HUES48 (cell line): ENCODE results near the gene ECI1.

Source experiments
- H3K27ac ChIP-seq: one replicate; pipeline ENCODE4 v1.7.0; 2013; ENCODE audit warnings: low read depth, low read length, inconsistent platforms
- H3K27me3 ChIP-seq: 2 replicates; pipeline ENCODE4 v1.6.1; 2013; ENCODE audit warnings: mild to moderate bottlenecking, low read length; ENCODE audit not compliant: control insufficient read depth, insufficient read depth
- H3K36me3 ChIP-seq: 2 replicates; pipeline ENCODE4 v1.6.1; 2013; ENCODE audit warnings: low read length; ENCODE audit not compliant: control insufficient read depth, insufficient read depth
- H3K4me1 ChIP-seq: 2 replicates; pipeline ENCODE4 v1.6.1; 2013; ENCODE audit warnings: mild to moderate bottlenecking, low read length; ENCODE audit not compliant: control insufficient read depth, insufficient read depth
- H3K4me3 ChIP-seq: 2 replicates; pipeline ENCODE4 v1.5.1; 2013; ENCODE audit warnings: mild to moderate bottlenecking, low read depth, low read length
- H3K9ac ChIP-seq: 2 replicates; pipeline ENCODE4 v1.6.1; 2013; ENCODE audit warnings: mild to moderate bottlenecking, low read depth, low read length, moderate library complexity
- H3K9me3 ChIP-seq: 2 replicates; pipeline ENCODE4 v1.6.1; 2013; ENCODE audit warnings: low read length; ENCODE audit not compliant: control insufficient read depth, insufficient read depth

Gene ECI1

DNA sequence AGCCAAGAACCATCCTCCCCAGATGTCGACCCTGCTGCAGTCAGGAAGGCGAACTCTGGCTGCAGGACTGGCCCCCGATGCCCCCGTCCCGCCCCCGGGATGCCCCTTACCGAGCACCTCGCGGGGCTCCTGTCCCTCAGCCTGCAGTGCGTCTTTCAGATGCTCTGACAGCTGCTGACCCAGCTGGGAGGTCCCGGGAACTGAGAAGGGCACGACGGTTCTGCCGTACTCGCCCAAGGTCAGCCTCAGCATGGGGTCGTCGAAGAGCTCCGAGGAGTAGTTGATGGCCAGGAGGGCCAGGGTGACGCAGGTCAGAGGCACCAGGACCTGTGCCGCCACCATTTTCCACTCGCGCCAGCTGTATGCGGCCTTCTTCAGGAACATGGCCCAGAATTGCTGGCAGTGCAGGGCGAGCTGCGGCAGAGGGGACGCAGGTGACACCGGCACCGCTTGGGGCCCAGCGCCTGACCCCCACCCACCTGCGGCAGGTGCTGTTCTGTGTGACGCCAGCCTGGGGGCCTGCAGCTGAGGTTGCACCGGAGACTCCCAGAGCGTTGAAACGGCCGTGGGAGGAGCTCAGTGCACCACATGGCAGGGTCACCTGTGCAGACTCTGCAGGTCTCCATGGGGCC, 36.6 kb upstream of the ECI1 start:
- no peak overlapping the region for H3K27ac ChIP-seq
- H3K9ac ChIP-seq: no peak overlapping the region

GRCh38 chr16:2286550-2286949, 35.2 kb upstream of the ECI1 start:
- H3K36me3 ChIP-seq: no peaks in the 10 kb centered on the region
- H3K9ac ChIP-seq: no peak overlapping the region
- H3K4me1 ChIP-seq: no peaks in the 10 kb centered on the region
- H3K27ac ChIP-seq: no peak overlapping the region
- H3K27me3 ChIP-seq: no peaks in the 10 kb centered on the region
- no peaks in the 10 kb centered on the region for H3K9me3 ChIP-seq
- no peak overlapping the region for H3K4me3 ChIP-seq

More for the DNA sequence above, 36.6 kb upstream of the ECI1 start:
- Histone ChIP-seq H3K27me3 (no peaks in the 10 kb centered on the region), H3K4me1 (no peaks in the 10 kb centered on the region), H3K36me3 (no peaks in the 10 kb centered on the region), H3K4me3 (no peak overlapping the region), H3K9me3 (no peaks in the 10 kb centered on the region)

DNA sequence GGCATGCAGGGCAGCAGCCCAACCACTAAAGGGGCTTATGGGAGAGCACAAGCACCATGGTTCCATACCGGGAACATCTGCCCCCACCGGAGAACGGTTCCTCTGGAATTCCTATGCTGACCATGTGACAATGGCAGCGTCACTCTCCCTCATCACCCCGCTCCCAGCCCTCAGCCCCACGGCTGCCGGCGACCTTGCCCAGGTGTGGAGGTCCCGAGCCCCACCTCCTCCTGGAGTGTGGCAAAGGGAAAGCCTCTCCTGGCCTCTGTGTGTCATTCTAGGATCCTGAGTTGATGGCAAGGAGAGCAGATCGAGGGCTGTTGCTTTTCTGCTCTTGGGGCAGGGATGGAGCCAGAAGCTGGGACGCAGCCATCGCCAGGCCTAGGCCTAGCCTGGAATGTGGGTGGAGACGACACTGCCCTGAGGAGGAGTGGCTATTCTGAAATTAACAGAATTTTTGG, 34.4 kb upstream of the ECI1 start:
- Histone ChIP-seq H3K4me3 (no peak overlapping the region), H3K36me3 (no peaks in the 10 kb centered on the region), H3K9ac (no peak overlapping the region), H3K9me3 (no peaks in the 10 kb centered on the region), H3K27me3 (no peaks in the 10 kb centered on the region), H3K27ac (no peak overlapping the region), H3K4me1 (no peaks in the 10 kb centered on the region)

GRCh38 chr16:2284797-2285576, 33.6 kb upstream of the ECI1 start:
- no peaks in the 10 kb centered on the region for H3K36me3 ChIP-seq
- H3K27ac ChIP-seq: no peak overlapping the region
- no peak overlapping the region for H3K9ac ChIP-seq
- H3K4me3 ChIP-seq: no peak overlapping the region
- no peaks in the 10 kb centered on the region for H3K4me1 ChIP-seq
- no peaks in the 10 kb centered on the region for H3K27me3 ChIP-seq
- no peaks in the 10 kb centered on the region for H3K9me3 ChIP-seq

GRCh38 chr16:2284001-2284770, 32.8 kb upstream of the ECI1 start:
- Histone ChIP-seq H3K9me3 (no peaks in the 10 kb centered on the region), H3K4me1 (no peaks in the 10 kb centered on the region), H3K9ac (no peak overlapping the region), H3K4me3 (no peak overlapping the region), H3K27me3 (no peaks in the 10 kb centered on the region), H3K27ac (no peak overlapping the region), H3K36me3 (no peaks in the 10 kb centered on the region)

DNA sequence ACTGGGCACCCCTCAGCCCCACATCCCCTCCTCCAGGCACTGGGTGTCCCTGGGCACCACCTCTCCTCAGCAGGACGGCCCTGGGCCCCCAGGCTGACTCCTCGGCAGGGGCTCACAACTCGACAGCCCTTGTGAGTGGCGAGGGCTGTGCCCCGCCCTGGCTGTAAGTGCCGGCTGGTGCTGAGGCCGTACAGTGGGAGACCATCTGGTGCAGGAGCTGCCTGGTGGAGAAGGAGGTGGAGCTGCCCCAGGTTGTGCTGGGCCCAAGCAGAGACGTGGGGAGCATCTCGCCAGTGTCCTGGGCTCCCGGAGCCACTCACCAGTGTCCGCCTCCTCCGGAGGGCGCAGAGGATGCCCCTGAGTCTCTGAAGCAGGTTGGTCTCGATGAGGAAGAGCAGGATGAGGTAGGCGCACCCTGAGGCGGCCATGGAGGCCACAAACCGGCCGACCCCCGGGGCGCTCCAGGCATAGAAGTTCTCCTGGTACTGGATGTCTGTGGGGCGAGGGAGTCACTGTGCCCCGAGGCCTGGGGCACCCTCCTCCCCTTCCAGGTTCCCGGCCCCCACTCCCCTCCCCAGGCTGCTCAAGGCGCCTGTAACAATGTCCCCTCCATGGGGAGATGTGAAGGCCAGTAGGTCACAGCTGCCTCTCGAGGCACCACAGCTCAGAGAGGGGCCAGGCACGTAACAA, 31.6 kb upstream of the ECI1 start:
- Histone ChIP-seq H3K27ac (no peak overlapping the region), H3K4me3 (no peak overlapping the region), H3K36me3 (no peaks in the 10 kb centered on the region), H3K27me3 (no peaks in the 10 kb centered on the region), H3K9ac (no peak overlapping the region), H3K4me1 (no peaks in the 10 kb centered on the region), H3K9me3 (no peaks in the 10 kb centered on the region)

GRCh38 chr16:2282262-2282661, 30.9 kb upstream of the ECI1 start:
- no peaks in the 10 kb centered on the region for H3K4me1 ChIP-seq
- H3K27ac ChIP-seq: no peak overlapping the region
- H3K9ac ChIP-seq: no peak overlapping the region
- no peaks in the 10 kb centered on the region for H3K9me3 ChIP-seq
- no peak overlapping the region for H3K4me3 ChIP-seq
- H3K36me3 ChIP-seq: no peaks in the 10 kb centered on the region
- H3K27me3 ChIP-seq: no peaks in the 10 kb centered on the region

- Histone ChIP-seq H3K9ac (no peak overlapping the region), H3K27me3 (no peaks in the 10 kb centered on the region), H3K4me3 (no peak overlapping the region), H3K36me3 (no peaks in the 10 kb centered on the region), H3K4me1 (no peaks in the 10 kb centered on the region), H3K9me3 (no peaks in the 10 kb centered on the region), H3K27ac (no peak overlapping the region)
Measured at GRCh38 chr16:2280981-2281542, 29.7 kb upstream of the ECI1 start.

- no peak overlapping the region for H3K4me3 ChIP-seq
- no peak overlapping the region for H3K27ac ChIP-seq
- H3K9me3 ChIP-seq: no peaks in the 10 kb centered on the region
- no peaks in the 10 kb centered on the region for H3K4me1 ChIP-seq
- no peaks in the 10 kb centered on the region for H3K27me3 ChIP-seq
- H3K36me3 ChIP-seq: no peaks in the 10 kb centered on the region
- H3K9ac ChIP-seq: no peak overlapping the region
Measured at GRCh38 chr16:2280461-2280860, 29.1 kb upstream of the ECI1 start.

DNA sequence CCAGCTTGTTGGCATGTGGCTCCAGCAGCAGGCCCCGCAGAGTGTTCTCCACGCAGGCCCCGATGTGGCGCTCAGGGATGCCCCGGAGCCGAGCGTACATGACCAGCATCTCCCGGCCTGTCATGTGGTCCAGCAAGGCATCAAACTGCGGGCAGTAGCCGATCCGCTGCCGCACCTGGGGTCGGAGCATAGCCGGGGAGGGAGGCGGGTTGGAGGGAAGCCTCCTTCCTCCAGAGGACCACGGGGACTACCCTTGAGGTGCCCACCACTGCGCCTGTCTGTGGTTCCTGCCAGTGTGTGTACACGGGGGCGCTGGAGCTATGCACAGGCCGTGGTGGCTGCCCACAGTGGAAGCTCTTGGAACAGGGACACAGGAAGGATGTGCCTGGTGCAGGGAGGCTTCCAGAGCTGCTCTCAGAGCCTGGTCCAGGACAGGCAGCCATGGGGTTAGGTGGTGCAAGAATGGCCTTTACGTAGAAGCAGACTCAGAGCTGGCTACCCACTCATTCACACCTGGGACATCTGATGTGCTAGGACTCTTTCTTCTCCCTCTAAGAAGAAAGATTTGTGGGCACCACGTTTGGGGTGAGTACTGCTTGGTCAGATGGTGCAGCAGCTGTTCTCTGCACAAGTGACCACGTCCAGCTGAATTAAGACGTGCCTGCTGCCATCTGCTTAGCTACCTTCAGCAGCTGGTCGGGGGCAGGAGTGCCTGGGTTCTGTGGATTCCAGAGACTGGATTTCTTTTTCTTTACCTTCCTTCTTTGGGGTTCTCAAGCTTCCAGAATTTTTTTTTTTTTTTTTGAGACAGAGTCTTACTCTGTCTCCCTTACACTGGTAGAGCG, 27.8 kb upstream of the ECI1 start:
- H3K27ac ChIP-seq: no peak overlapping the region

More for the DNA sequence above, 27.8 kb upstream of the ECI1 start:
- H3K36me3 ChIP-seq: no peaks in the 10 kb centered on the region
- H3K9ac ChIP-seq: no peak overlapping the region
- H3K4me1 ChIP-seq: no peaks in the 10 kb centered on the region
- H3K9me3 ChIP-seq: no peaks in the 10 kb centered on the region
- no peak overlapping the region for H3K4me3 ChIP-seq
- H3K27me3 ChIP-seq: no peaks in the 10 kb centered on the region
